Cardiac muscle cell (in vitro differentiated cells and primary cell): ENCODE measurements around the gene SMCR8. TPM values are rescaled to one million over a fixed set of nuclear protein-coding genes. Genes with fewer than 3 reads are reported as not detected.

Experiments used
- DNase-seq, 2 donors: peaks; one replicate each; pipeline versions ENCODE4 v3.0.0 to v3.0.0-alpha.2; 2010 to 2017; ENCODE audit warnings: low read depth in 1 of 2, low spot score in 1 of 2
- H3K27ac ChIP-seq: fragments of 200-600 bp; sonication (generic); 2 replicates; pipeline ENCODE4 v1.5.1; 2016
- H3K27me3 ChIP-seq: fragments of 200-600 bp; sonication (generic); 2 replicates; pipeline ENCODE4 v1.6.0; 2016; ENCODE audit warnings: control low read depth
- H3K36me3 ChIP-seq: fragments of 200-600 bp; sonication (generic); 2 replicates; pipeline ENCODE4 v1.5.1; 2016; ENCODE audit warnings: control low read depth
- H3K4me1 ChIP-seq: fragments of 200-600 bp; sonication (generic); 2 replicates; pipeline ENCODE4 v1.8.1; 2017; ENCODE audit warnings: low read depth, mild to moderate bottlenecking, mixed run types
- H3K4me3 ChIP-seq: fragments of 200-600 bp; sonication (generic); 2 replicates; pipeline ENCODE4 v1.5.1; 2016; ENCODE audit warnings: mild to moderate bottlenecking
- H3K9me3 ChIP-seq: fragments of 200-600 bp; sonication (generic); 2 replicates; pipeline ENCODE4 v1.5.1; 2017; ENCODE audit warnings: low read depth, mild to moderate bottlenecking, control low read depth
- CTCF ChIP-seq: IDR thresholded peaks from 2 replicates; pipeline ENCODE4 v1.5.1; 2012; ENCODE audit warnings: low read depth, mild to moderate bottlenecking, low read length
- polyA plus RNA-seq: library from polyadenylated mRNA; unstranded; fragments of >200 nt; fragmentation: Nextera tagmentation; extraction: Ambion mirVana; gene quantifications from 2 replicates; pipeline ENCODE4 v1.2.1, GENCODE V29; 2016
- total RNA-seq: library from RNA; depleted of rRNA; stranded (reverse); fragments of >200 nt; gene quantifications from 2 replicates; pipeline ENCODE4 v1.2.3, GENCODE V29; 2016

The SMCR8 gene
- total RNA-seq (8.7 and 11.3 TPM in 2 replicates), polyA plus RNA-seq (2.9 and 3.9 TPM in 2 replicates)

DNA sequence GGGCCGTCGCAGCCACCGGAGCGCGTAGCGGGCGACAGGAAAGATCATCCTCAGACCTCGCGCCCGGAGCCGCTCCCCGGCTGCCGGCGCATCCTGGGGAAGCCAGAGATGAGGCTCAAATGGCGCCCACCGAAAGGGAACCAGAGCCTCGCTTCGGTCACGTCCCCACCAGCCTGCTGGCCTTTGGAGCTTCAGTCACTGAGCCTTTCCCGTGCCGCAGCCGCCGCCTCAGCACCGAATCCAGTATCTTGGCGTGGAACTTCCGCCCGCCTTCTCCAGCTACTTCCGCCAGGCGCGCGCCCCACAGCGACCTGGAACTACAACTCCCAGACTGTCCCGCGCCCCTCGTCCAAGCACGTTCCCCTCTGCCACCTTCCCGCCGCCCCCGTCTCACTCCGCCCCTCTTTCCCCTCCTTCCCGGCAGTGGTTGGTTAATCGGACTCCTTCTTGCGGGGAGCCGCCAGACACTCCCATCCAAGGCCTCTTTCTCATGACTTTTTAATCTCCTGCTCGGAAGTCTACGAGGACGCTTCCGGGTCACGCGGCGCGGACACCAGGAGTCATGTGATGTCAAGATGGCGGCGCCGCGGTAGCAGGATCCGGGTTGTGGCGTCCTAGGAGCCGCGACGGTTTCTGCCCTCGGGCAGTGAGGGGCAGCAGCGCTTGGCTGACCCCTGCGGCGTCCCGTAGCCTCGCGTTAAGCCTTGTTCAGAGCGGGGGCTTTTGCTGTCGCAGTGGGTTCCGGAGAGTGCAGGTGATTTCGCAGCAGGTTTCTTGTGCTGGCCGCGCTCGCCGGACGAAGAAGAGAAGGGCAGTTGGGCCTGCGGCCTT, at the start of gene SMCR8, which contains the start of gene TOP3A:
Gene SMCR8, plus strand, starts transcription at position 563 of the 831 bp plus-strand sequence. CDS start 497 bp downstream, outside the sequence.
Gene TOP3A, minus strand, starts transcription at position 264 of the 831 bp plus-strand sequence. Its CDS starts 216 bp downstream, at position 48.
- Histone ChIP-seq H3K4me3 (peak within 1 kb of the TSS; percentile 85), H3K27ac (peak within 1 kb of the TSS; percentile 99), H3K9me3 (no peaks in the 10 kb centered on the region), H3K4me1 (peaks cover 19% of the 10 kb centered on the region), H3K27me3 (no peaks in the 10 kb centered on the region), H3K36me3 (peaks cover 4% of the 10 kb centered on the region)
- no peak for TF ChIP-seq CTCF
- DNase-seq, result peak; percentile 96 to 99

- peaks cover 27% of the 10 kb centered on the region for H3K36me3 ChIP-seq
- H3K9me3 ChIP-seq, result no peaks in the 10 kb centered on the region
- DNase-seq, result no peak
- H3K4me3 ChIP-seq, result no peak overlapping the region
- TF ChIP-seq CTCF, result no peak
- H3K4me1 ChIP-seq, result peaks cover 9% of the 10 kb centered on the region
- no peaks in the 10 kb centered on the region for H3K27me3 ChIP-seq
- no peak overlapping the region for H3K27ac ChIP-seq
Measured at GRCh38 chr17:18267366-18267765, 47.7 kb upstream of the SMCR8 start.

DNA sequence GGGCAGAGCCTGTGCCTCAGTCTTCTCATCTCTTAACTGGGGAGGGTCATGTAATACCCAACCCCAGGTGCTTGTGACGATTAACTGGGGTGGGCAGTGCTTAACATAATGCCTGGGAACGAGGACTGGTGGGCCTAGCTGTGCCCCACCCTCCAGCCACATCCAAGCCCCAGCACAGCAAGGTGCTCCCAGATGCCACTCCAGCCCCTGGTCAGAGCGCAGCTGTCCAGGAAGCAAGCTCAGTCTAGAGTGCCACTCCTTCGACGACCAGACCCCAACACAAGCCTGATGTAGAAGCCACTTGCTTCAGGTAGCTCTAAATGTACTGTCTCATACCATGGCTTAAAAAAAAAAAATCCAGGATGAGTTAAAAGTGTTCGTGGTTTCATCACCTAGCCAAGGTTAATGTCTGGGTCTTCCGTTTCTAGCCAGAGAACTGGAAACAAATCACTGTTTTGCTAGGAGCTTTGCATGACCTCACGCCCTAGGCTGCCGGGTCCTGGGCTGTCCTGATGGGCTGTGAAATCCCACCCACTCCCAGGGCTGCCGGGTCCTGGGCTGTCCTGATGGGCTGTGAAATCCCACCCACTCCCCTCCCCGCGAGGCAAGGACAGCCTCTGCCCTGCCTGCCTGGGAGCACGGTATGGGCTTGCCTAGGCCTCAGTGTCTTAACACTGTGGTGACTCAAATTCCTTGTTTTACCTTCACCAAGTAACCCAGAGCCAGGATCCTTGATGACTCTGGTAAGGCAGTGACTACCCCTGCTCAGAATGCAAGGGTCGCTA, 47.0 kb upstream of the SMCR8 start:
- Histone ChIP-seq H3K9me3 (no peaks in the 10 kb centered on the region), H3K27ac (peak overlapping the region; percentile 72)
- peak in 1 of 2 donors; percentile 58 for DNase-seq

DNA sequence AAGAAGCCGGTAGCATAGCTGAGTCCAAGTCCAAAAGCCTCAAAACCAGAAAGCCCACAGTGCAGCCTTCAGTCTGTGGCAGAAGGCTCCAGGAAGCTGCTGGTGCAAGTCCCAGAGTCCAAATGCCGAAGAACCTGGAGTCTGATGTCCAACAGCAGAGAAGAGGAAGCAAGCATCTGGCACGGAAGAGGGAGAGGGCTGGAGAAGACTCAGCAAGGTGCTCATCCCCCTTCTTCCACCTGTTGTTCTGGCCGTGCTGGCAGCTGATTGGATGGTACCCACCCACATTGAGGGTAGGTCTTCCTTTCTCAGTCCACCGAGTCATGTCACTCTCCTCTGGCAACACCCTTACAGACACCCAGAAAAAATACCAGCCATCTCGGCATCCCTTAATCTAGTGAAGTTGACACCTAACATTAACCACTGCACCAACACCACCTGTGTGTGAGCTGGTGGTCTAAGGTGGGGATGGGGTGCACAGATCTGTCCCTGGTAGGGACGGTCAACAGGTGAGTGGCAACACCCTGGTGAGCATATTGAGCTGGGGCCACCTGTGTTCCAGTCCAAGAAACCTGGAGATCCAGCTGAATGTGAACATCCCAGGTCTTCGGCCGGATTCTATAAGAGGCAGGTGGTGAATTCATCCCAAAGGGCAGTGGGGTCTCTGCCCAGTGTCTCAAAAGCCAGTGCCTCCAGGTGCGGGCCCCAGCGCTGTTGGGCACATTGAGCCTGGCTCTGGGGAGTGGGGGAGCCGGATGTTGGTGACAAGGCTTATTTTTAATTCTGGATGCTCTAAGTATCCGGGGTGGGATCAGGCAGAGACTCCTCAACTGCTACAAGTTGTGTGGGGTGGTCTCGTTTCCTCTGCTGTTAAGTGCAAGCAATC, 44.8 kb upstream of the SMCR8 start:
- Histone ChIP-seq H3K27me3 (no peaks in the 10 kb centered on the region), H3K9me3 (no peaks in the 10 kb centered on the region), H3K36me3 (peaks cover 17% of the 10 kb centered on the region), H3K4me3 (no peak overlapping the region), H3K27ac (peak overlapping the region; percentile 43), H3K4me1 (peaks cover 9% of the 10 kb centered on the region)
- no peak for TF ChIP-seq CTCF
- no peak for DNase-seq

More for the DNA sequence above, 47.0 kb upstream of the SMCR8 start:
- Histone ChIP-seq H3K27me3 (no peaks in the 10 kb centered on the region), H3K4me1 (peaks cover 9% of the 10 kb centered on the region), H3K36me3 (peaks cover 25% of the 10 kb centered on the region), H3K4me3 (no peak overlapping the region)
- TF ChIP-seq CTCF, result no peak

DNA sequence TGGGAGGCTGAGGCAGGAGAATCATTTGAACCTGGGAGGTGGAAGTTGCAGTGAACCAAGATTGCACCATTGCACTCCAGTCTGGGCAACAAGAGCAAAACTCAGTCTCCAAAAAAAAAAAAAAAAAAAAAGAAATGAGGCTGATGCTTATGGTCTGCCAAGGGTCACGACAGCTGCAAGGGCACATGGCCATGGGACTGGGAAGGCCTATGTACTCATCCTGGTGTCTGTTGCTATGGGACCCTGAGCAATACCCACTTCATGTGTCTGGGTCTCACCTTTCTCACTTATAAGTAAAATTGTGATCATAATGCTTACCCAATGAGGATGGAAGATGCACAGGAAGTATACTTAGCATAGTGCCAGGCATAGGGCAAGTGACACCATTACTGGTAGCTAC, 38.0 kb upstream of the SMCR8 start:
- Histone ChIP-seq H3K9me3 (no peaks in the 10 kb centered on the region), H3K4me1 (no peaks in the 10 kb centered on the region), H3K27ac (no peak overlapping the region), H3K4me3 (no peak overlapping the region), H3K27me3 (no peaks in the 10 kb centered on the region), H3K36me3 (peaks cover 49% of the 10 kb centered on the region)
- no peak for TF ChIP-seq CTCF
- no peak for DNase-seq
